Mesodermal cell (in vitro differentiated cells): ENCODE results near the gene NIPSNAP3A.

ENCODE experiments used
- H3K27ac ChIP-seq: 2 replicates; pipeline ENCODE4 v1.7.0; 2013; ENCODE audit warnings: mild to moderate bottlenecking, low read depth, low read length, moderate library complexity; ENCODE audit not compliant: severe bottlenecking
- H3K36me3 ChIP-seq: 2 replicates; pipeline ENCODE4 v1.7.1; 2013; ENCODE audit warnings: mild to moderate bottlenecking, low read length, moderate library complexity; ENCODE audit not compliant: control insufficient read depth, insufficient read depth
- H3K4me1 ChIP-seq: one replicate; pipeline ENCODE4 v1.7.1; 2013; ENCODE audit warnings: mild to moderate bottlenecking, low read length; ENCODE audit not compliant: insufficient read depth, control insufficient read depth, poor library complexity, severe bottlenecking
- H3K4me3 ChIP-seq: 2 replicates; pipeline ENCODE4 v1.7.0; 2013; ENCODE audit warnings: low read length, control low read depth, mild to moderate bottlenecking; ENCODE audit not compliant: insufficient read depth, poor library complexity, severe bottlenecking; ENCODE audit errors: extremely low read depth
- H3K9me3 ChIP-seq: 2 replicates; pipeline ENCODE4 v1.7.1; 2013; ENCODE audit warnings: mild to moderate bottlenecking, low read length, moderate library complexity; ENCODE audit not compliant: control insufficient read depth
- WGBS, 2 experiments: methylation state at CpG; one replicate each; pipeline ENCODE4 v1.1.5; 2013; ENCODE audit warnings: missing lambda C conversion rate in 2 of 2; ENCODE audit not compliant: insufficient coverage in 2 of 2; 5-methylcytosine and 5-hydroxymethylcytosine counted together

NIPSNAP3A gene

DNA sequence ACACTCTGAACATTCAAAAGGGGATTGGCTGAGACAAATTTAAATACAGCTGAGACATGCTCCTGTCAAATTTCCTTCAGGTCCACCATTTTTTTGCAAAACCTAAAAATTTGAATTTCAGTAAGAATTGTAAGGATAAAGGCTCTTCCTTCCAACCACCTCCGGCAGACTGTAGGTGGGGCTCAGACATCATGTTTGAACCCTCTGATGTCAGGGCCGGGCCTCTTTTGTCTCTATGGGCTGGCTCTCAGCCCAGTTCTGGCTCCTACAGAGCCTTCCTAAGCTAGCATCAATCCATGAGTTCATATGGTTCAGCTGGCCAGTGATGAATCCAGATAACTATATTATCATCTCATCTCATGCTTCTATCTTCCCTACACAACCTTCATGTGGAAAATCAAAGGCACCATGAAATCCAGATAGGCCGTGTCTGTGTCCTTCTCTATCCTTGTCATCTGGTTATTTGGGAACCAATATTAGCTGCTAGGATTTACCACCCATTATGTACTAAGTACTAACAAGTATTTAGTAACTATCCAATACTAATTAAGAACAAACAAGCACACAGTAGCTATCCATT lies 60.6 kb downstream of the NIPSNAP3A start:
- H3K36me3 ChIP-seq, result peaks cover 62% of the 10 kb centered on the region
- H3K27ac ChIP-seq, result no peak overlapping the region
- H3K4me1 ChIP-seq, result no peaks in the 10 kb centered on the region
- WGBS, 2 experiments, result 64 to 88% methylated on average over 2 of the region's 3 CpGs
- H3K4me3 ChIP-seq, result no peak overlapping the region
- H3K9me3 ChIP-seq, result no peaks in the 10 kb centered on the region
